Raji (cell line): ENCODE measurements around the gene RUSC1.

Experiments used
- POLR2A ChIP-seq: IDR thresholded peaks from 2 replicates; pipeline ENCODE4 v1.6.1; 2011; ENCODE audit warnings: low read depth, low read length, control low read depth; ENCODE audit not compliant: insufficient read depth

Gene RUSC1

GRCh38 chr1:155326631-155327037 lies 5.9 kb downstream of the RUSC1 start:
- no peak for TF ChIP-seq POLR2A

- no peak for TF ChIP-seq POLR2A
These were observed 7.3 kb downstream of the RUSC1 start for GRCh38 chr1:155327981-155328380.

- TF ChIP-seq POLR2A = no peak
These were observed 9.4 kb downstream of the RUSC1 start for GRCh38 chr1:155329980-155330598.

GRCh38 chr1:155334962-155335361 lies 14.3 kb downstream of the RUSC1 start:
- TF ChIP-seq POLR2A = no peak

- no peak for TF ChIP-seq POLR2A
These were observed 18.9 kb downstream of the RUSC1 start for GRCh38 chr1:155339515-155340097.

GRCh38 chr1:155342842-155343241 lies 22.1 kb downstream of the RUSC1 start:
- TF ChIP-seq POLR2A = no peak

- no peak for TF ChIP-seq POLR2A
These were observed 31.9 kb downstream of the RUSC1 start for GRCh38 chr1:155352631-155353030.

GRCh38 chr1:155360051-155360450 lies 39.4 kb downstream of the RUSC1 start:
- TF ChIP-seq POLR2A = no peak

- no peak for TF ChIP-seq POLR2A
These were observed 58.5 kb downstream of the RUSC1 start for GRCh38 chr1:155379180-155379579.

- TF ChIP-seq POLR2A = no peak
These were observed 59.0 kb downstream of the RUSC1 start for GRCh38 chr1:155379631-155380090.
